K562 (cell line): ENCODE data around the gene RASGRP4. TPM values are rescaled to one million over a fixed set of nuclear protein-coding genes. Genes with fewer than 3 reads are reported as not detected.
A peak's percentile ranks its signal among the peaks of the same experiment; 100 is the strongest.

Experiments used
- ESRRB ChIP-seq: fragments of 250-450 bp; sonication (Bioruptor Pico); IDR thresholded peaks from 2 replicates; pipeline ENCODE4 v1.5.0; 2020; ENCODE audit warnings: mild to moderate bottlenecking, moderate library complexity, borderline replicate concordance
- HDAC3 ChIP-seq: fragments of 450-650 bp; IDR thresholded peaks from 2 replicates; pipeline ENCODE4 v1.6.1; 2018; ENCODE audit warnings: borderline replicate concordance, mild to moderate bottlenecking, moderate library complexity; ENCODE audit not compliant: partially characterized antibody
- HDAC8 ChIP-seq: fragments of 450-650 bp; IDR thresholded peaks from 2 replicates; pipeline ENCODE4 v1.6.1; 2016; ENCODE audit warnings: mild to moderate bottlenecking, missing genetic modification characterization, moderate library complexity, missing compliant biosample characterization
- MTA2 ChIP-seq: fragments of 450-650 bp; IDR thresholded peaks from 2 replicates; pipeline ENCODE4 v1.6.1; 2016; ENCODE audit warnings: low read depth
- SRSF3 ChIP-seq: fragments of 200-400 bp; formaldehyde crosslinking; IDR thresholded peaks from 2 replicates; pipeline ENCODE4 v1.6.1; 2016; ENCODE audit warnings: mild to moderate bottlenecking, low read length, moderate library complexity; ENCODE audit not compliant: insufficient read depth
- TAF9B ChIP-seq: fragments of 450-650 bp; IDR thresholded peaks from 2 replicates; pipeline ENCODE4 v1.6.1; 2018; ENCODE audit warnings: mild to moderate bottlenecking; ENCODE audit not compliant: partially characterized antibody
- ZNF444 ChIP-seq: fragments of 250-450 bp; sonication (Bioruptor Pico); IDR thresholded peaks from 2 replicates; pipeline ENCODE4 v1.4.0; 2020; ENCODE audit warnings: mild to moderate bottlenecking, moderate library complexity
- polyA plus RNA-seq, 8 experiments: library from polyadenylated mRNA; depleted of rRNA in 4 of 8; stranded (reverse) in 5 of 8; unstranded in 3 of 8; fragments of >200 nt; fragmentation: Nextera tagmentation in 2 of 8; fragmentation: Illumina TruSeq in 1 of 8; extraction: Ambion mirVana in 2 of 8; extraction: Trizol in 1 of 8; gene quantifications; 2 replicates each; pipeline versions ENCODE4 v1.2.1 to v1.2.3, GENCODE V29; 2011 to 2014; ENCODE audit warnings: inconsistent platforms in 1 of 8, missing spikeins in 1 of 8
- total RNA-seq, 7 experiments: library from RNA; depleted of rRNA in 6 of 7; stranded (reverse); fragments of >200 nt in 6 of 7; fragmentation: Illumina TruSeq in 2 of 7; extraction: Trizol in 2 of 7; gene quantifications; 2 replicates each; pipeline versions ENCODE4 v1.2.1 to v1.2.3, GENCODE V29; 2011 to 2021; ENCODE audit warnings: low replicate concordance in 1 of 7
- TF ChIP-seq, protein P1 (sequence below): fragments of 200-800 bp; sonication (Bioruptor generic); IDR thresholded peaks from 2 replicates; pipeline ENCODE4 v1.6.1; 2017; ENCODE audit warnings: missing genetic modification characterization, missing compliant biosample characterization
- TF ChIP-seq, protein P2 (sequence below): fragments of 450-650 bp; formaldehyde crosslinking; IDR thresholded peaks from 2 replicates; pipeline ENCODE4 v1.4.0; 2022; ENCODE audit warnings: missing genetic modification characterization
- TF ChIP-seq, protein P3 (sequence below), 2 experiments: fragments of 150-350 bp in 1 of 2; IDR thresholded peaks; 2 replicates each; pipeline ENCODE4 v1.6.1; 2012 to 2016; ENCODE audit warnings: low read depth in 2 of 2, low read length in 2 of 2, mild to moderate bottlenecking in 1 of 2, moderate library complexity in 1 of 2
- TF ChIP-seq, protein P4 (sequence below): fragments of 250-450 bp; sonication (Bioruptor Pico); IDR thresholded peaks from 2 replicates; pipeline ENCODE4 v1.5.0; 2021
- TF ChIP-seq, protein P5 (sequence below): sonication (generic); formaldehyde crosslinking; IDR thresholded peaks from 2 replicates; pipeline ENCODE4 v1.8.1; 2023; ENCODE audit warnings: mild to moderate bottlenecking, missing genetic modification reagents, moderate library complexity

RASGRP4 gene
- total and polyA plus RNA-seq, 9 of the 15 experiments (the other 6 are each of a cell fraction or from before 2014, with no cell fraction given), result 0.39 to 4.6 (median 3.8) TPM

DNA sequence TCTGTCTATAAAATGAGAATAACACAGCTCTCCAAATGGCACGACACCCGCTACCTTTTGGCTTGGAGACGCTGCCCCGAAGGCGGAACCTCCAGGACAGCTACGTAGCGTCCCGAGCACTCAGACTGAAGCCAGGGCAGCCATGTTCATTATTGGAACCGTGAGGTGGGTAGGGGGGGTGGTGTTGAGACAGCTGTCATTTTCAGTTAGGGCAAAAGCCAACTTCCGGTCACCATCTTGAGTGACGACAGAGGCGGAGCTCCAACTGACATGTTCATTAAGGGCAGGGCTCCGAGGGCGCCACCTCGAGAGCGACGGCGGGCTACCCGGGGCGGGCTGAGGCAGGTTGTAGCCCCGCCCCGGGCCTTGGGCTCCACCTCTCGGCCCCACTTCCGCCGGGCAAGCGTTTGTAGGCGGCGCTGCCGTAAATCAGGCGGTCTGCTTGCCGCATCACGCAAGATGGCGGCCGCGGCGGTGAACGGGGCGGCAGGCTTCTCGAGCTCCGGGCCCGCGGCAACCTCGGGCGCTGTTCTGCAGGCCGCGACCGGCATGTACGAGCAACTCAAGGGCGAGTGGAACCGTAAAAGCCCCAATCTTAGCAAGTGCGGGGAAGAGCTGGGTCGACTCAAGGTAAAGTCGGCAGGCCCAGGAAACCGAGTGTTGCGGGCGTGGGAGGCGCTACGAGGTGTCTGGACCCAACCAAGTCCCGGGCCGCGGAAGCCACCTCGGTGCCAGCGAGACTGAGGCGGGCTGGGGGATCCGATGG lies 51.5 kb downstream of the RASGRP4 start, which contains the start of gene PSMD8 (continued):
- TF ChIP-seq, protein P1, sequence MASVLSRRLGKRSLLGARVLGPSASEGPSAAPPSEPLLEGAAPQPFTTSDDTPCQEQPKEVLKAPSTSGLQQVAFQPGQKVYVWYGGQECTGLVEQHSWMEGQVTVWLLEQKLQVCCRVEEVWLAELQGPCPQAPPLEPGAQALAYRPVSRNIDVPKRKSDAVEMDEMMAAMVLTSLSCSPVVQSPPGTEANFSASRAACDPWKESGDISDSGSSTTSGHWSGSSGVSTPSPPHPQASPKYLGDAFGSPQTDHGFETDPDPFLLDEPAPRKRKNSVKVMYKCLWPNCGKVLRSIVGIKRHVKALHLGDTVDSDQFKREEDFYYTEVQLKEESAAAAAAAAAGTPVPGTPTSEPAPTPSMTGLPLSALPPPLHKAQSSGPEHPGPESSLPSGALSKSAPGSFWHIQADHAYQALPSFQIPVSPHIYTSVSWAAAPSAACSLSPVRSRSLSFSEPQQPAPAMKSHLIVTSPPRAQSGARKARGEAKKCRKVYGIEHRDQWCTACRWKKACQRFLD (CRISPR knock-in tag), result no peak
- TF ChIP-seq, protein P2, sequence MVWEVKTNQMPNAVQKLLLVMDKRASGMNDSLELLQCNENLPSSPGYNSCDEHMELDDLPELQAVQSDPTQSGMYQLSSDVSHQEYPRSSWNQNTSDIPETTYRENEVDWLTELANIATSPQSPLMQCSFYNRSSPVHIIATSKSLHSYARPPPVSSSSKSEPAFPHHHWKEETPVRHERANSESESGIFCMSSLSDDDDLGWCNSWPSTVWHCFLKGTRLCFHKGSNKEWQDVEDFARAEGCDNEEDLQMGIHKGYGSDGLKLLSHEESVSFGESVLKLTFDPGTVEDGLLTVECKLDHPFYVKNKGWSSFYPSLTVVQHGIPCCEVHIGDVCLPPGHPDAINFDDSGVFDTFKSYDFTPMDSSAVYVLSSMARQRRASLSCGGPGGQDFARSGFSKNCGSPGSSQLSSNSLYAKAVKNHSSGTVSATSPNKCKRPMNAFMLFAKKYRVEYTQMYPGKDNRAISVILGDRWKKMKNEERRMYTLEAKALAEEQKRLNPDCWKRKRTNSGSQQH (CRISPR knock-in tag), result no peak
- TF ChIP-seq, protein P3, sequence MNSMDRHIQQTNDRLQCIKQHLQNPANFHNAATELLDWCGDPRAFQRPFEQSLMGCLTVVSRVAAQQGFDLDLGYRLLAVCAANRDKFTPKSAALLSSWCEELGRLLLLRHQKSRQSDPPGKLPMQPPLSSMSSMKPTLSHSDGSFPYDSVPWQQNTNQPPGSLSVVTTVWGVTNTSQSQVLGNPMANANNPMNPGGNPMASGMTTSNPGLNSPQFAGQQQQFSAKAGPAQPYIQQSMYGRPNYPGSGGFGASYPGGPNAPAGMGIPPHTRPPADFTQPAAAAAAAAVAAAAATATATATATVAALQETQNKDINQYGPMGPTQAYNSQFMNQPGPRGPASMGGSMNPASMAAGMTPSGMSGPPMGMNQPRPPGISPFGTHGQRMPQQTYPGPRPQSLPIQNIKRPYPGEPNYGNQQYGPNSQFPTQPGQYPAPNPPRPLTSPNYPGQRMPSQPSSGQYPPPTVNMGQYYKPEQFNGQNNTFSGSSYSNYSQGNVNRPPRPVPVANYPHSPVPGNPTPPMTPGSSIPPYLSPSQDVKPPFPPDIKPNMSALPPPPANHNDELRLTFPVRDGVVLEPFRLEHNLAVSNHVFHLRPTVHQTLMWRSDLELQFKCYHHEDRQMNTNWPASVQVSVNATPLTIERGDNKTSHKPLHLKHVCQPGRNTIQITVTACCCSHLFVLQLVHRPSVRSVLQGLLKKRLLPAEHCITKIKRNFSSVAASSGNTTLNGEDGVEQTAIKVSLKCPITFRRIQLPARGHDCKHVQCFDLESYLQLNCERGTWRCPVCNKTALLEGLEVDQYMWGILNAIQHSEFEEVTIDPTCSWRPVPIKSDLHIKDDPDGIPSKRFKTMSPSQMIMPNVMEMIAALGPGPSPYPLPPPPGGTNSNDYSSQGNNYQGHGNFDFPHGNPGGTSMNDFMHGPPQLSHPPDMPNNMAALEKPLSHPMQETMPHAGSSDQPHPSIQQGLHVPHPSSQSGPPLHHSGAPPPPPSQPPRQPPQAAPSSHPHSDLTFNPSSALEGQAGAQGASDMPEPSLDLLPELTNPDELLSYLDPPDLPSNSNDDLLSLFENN (IDR thresholded peaks at IDR 0.05; ENCODE audit: low read depth in 2 of 2, low read length in 2 of 2), result peak in 1 of 2 experiments; percentile 15; a peak in 1 of 4 replicates
- TF ChIP-seq HDAC3, result no peak
- 0 out of 2 replicates have a peak, but pooled peaks have one; percentile 49 for TF ChIP-seq SRSF3
- TF ChIP-seq, protein P4, sequence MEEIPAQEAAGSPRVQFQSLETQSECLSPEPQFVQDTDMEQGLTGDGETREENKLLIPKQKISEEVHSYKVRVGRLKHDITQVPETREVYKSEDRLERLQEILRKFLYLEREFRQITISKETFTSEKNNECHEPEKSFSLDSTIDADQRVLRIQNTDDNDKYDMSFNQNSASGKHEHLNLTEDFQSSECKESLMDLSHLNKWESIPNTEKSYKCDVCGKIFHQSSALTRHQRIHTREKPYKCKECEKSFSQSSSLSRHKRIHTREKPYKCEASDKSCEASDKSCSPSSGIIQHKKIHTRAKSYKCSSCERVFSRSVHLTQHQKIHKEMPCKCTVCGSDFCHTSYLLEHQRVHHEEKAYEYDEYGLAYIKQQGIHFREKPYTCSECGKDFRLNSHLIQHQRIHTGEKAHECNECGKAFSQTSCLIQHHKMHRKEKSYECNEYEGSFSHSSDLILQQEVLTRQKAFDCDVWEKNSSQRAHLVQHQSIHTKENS, result no peak
- no peak for TF ChIP-seq ZNF444
- TF ChIP-seq HDAC8 (tag), result no peak
- TF ChIP-seq MTA2, result no peak
- TF ChIP-seq ESRRB (CRISPR knock-in tag), result no peak
- TF ChIP-seq, protein P5, sequence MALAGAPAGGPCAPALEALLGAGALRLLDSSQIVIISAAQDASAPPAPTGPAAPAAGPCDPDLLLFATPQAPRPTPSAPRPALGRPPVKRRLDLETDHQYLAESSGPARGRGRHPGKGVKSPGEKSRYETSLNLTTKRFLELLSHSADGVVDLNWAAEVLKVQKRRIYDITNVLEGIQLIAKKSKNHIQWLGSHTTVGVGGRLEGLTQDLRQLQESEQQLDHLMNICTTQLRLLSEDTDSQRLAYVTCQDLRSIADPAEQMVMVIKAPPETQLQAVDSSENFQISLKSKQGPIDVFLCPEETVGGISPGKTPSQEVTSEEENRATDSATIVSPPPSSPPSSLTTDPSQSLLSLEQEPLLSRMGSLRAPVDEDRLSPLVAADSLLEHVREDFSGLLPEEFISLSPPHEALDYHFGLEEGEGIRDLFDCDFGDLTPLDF (CRISPR knock-in tag), result peak; percentile 90
- TF ChIP-seq TAF9B, result peak; percentile 99
